DMS53 treated with DMSO at 0.1 percent for 48 hours (cell line): ENCODE data around the gene DIS3L2.
"Not testable (repeated sequence)": the region's sequence is repeated elsewhere in the genome, so short reads cannot be mapped to it uniquely, and the experiment has no call there.

ENCODE experiments used
- DNase-seq: peaks from one replicate; lab custom pipeline; 2025; ENCODE audit not compliant: unreplicated experiment; lab: John Stamatoyannopoulos, UW

Gene DIS3L2

DNA sequence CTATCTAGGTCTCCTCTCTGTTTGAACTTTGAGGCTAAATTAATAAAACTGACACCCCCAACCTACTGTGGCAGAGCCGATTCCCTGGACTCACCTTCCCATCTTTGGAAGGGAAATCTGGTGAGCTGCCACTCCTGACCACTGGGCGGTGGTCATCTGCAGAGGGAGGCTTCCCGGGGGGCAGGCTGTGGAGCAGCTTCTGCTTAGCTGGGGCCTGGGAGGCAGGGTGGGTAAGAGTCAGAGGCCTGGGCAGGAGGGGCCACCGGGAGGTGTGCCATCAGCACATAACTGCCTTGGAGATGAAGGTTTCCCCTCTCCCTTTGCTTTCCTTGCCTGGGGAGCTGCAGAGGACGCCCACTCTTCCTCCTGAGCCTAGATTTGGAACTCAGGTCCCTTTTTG is 33.0 kb upstream of the DIS3L2 start:
- DNase-seq = no peak

DNA sequence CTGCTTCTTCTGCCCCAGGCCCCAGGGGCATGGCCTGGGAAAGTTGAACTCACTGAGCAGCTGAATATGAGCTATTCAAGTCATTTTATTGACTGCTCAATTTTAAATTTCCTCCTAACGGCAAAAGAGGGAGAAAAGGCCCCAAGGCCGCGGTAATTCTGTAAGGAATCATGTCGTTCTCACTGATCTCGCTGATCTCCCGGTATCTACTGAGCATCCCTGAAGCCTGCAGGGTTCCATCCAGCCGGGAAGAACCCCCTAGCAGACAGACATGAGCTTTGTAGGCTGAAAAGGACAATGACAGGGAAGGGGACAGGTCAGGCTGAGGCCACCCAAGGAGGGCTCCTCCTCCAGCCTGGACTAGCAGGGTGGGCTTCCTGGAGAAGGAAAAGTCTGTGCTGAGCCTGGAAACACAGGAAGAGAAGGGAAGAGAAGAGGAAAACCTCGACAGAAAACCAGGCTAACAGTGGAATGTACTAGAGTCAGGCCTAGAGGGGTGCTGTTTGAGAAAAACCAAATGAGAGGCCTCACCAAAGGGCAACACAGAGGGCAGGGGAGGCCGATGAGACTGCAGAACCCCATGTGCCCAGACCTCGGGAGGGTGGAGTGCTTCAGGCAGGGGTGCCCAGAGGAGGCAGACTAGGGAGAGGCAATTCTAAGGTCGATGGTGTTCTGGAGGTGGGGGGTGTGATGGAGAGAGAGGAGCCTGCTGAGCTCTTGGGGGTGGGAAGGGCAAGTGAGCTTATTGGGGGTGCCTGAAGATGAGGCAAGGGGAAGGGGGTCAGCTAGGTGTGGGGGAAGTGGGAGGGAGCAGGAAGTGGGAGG is 32.4 kb upstream of the DIS3L2 start:
- no peak for DNase-seq

DNA sequence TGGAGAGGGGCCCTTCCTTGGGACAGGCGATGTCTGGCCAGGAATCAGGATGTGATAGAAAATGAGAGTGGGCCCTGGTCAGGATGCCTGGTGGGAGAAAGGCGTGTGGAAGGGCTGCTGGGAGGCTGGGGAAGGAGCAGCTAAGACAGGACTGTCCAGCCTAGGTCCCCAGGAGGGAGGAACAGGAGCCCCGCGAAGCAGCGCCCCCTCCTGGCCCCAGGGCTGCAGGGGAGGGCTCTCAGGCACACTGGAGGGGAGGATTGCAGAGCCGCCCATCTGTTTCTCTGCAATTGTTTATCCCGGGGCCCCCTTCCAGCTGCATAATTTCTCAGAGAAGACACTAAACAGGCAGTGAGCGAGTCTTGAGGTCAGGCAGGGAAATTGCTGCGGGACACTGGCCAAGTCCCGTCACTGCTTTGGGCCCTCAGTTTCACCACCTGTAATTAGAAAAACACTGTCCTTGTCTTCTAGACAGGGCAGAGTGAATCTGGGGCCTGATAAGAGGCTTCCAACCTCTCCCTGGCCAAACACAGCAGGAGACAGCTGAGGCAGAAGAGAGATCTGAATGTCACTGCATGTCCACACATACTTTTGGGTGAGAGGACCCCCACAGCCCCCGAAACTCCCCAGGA is 31.4 kb upstream of the DIS3L2 start:
- no peak for DNase-seq

DNA sequence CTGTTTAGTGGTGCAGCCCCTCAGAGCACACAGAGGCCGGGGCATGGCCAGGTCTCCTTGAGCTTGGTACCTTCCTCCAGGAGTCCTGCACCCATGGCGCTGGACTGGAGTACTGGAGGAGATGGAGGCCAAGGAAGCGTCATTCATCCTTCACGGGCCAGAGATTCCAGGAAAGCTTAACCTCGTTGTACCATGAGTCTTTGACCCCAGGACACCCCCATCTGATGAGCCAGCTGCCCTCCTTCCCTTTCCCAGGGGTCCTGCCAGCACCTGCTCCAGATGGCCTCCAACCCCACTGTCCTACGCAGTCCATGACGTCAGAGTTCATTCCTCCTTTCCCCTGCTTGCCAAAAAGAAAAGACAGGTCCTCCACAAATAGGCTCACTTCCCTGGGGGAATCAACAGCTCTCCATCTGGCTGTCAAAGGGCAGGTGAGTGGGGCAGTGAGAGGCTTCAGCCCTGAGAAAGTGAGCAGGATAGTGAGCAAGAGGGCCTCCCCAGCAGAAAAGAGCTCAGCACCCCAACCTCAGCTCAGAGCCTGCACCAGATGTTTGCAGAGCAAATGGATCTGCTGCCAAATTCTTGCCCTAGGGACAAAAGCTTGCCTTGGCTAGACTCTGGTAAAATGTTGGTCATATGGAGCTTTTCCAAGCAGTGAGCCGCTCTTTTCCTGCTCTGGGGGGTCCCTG is 30.8 kb upstream of the DIS3L2 start:
- DNase-seq = no peak

DNA sequence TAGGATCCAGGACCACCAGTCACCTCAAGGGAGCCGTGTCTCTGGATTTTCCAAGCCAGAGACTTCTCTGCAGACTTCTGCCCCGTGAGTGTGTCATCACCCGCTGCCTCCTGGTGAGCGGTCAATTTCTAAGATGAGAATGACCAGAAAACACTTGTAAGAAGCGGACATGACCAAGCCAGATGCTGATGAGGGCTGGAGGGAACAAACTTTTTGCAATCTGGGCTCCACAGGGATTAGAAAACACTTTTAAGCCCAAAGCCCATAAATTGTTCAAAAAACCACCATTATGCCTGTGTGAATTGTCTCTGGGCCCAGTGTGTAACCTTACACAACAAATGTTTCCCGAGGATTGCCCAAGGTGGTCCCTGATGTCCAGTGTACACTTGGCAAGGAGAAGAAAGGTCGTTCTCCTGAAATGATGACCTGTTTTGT is 30.0 kb upstream of the DIS3L2 start:
- no peak for DNase-seq

GRCh38 chr2:231932711-231932970 is 28.9 kb upstream of the DIS3L2 start:
- DNase-seq = no peak

DNA sequence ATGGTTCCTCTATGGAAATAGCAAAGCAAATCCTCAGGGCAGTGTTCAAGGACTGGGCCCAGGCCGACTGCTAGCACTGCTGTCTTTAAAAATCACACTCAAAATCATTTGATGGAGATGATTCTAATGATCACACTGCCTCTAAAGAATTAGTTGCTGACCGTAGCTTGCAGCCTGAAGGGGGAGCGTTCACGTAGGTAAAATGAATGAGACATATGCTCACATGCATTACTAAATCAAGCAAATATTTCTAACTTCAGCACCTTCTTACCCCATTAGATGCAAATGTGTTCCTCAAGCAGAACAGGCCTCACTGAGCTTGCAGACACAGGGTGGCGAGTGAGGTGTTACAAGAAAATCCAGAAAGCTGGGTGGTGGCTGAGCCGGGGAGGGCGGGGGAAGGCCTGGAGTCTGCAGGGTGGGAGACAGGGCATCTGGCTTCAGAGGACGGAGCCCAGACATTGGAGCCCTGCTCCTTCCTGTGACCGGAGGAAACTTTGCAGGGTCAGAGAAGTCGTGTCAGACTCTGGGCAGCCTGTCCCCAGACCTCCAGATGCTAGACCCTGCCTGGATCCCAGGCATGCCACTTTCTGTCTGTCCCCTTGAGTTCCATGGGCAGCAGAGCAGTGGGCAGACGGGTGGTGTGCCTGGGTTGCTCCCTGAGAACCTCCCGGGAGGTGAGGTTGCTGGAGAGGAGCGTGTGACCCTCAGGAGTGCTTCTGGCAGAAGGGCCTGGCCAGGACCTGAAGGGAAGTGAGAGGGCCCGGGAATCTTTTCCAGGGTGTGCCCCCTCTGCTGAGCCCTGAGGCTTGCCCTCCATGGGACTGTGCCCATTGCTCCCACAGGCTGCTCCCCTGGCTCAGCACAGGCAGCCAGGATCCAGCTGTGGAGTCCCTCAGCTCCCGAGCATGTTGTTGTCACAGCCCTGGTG is 28.3 kb upstream of the DIS3L2 start:
- no peak for DNase-seq

DNA sequence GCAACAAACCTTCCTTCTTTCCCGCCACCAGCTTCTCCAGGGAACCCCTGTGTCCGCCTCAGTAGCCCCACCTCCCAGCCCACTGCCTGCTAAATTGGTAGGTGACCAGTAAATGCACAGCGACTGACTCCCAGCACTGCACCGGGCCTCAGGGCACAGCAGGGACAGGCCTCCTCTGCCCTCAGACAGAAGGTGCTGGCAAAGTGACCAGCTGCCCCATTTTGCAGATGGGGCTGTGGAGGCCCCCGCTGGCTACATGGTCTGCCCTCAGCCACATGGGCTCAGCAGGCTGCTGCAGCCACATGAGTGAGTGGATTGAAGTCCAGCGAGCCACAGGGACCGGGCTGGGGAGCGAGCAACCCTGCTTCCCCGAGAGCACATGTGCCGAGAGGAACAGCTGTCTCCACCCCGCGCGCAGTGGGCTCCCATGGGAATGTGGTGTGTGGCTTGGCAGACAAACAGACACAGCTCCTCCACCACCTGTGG is 27.6 kb upstream of the DIS3L2 start:
- DNase-seq = no peak

DNA sequence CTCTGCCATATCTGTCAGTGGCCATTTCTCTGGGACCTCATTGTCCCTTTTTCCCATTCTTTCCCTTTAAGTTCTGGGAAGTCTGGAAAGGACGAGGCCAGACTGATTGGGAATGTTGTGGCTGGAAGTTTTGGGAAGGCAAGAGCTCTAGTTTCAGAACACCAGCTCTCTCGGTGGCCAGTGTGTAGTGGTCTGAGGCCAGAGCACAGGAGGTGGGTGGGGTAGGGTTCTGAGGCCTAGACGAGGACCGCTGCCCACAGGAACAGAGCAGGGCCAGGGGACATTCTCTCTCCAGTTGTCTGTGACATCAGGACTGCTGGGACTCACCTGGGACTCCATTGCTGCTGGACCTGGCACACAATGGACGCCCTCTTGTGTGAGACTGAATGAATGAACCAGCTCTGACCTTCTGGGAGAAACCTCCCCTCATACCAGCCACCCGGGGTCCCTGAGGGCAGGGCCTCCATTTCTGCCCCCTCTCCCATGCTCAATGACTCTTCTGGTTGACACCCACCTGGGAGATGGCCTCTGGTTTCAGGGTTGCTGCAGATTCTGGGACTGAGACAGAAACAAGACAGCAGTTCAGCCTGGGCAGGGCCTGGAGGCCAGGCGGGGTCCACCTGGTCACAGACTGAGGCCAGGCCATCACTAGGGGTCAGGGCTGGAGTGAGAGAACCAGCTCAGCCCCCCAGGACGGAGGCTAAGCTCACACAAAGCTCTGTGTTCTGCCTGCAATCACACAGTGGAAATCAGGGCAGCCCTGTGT is 26.9 kb upstream of the DIS3L2 start:
- DNase-seq = no peak

GRCh38 chr2:231935207-231935524 is 26.3 kb upstream of the DIS3L2 start:
- no peak for DNase-seq

DNA sequence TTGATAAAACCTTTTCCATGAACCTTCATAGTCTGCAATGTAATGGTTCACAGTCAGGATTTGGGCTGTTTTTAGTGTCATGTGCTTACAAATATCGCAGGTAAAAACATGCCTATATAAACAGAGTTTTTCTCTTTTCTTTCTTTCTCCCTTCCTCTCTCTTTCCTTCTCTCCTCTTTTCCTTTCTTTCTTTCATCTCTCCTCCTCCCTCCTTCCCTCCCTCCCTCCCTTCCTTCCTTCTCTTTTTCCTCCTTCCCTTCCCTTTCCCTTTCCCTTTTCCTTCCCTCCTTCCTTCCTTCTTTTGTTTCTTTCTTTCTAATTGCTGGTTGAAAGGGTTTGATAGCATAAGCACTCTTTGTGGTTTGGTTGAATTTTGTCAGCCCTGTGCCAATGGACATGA is 25.7 kb upstream of the DIS3L2 start:
- no peak for DNase-seq

DNA sequence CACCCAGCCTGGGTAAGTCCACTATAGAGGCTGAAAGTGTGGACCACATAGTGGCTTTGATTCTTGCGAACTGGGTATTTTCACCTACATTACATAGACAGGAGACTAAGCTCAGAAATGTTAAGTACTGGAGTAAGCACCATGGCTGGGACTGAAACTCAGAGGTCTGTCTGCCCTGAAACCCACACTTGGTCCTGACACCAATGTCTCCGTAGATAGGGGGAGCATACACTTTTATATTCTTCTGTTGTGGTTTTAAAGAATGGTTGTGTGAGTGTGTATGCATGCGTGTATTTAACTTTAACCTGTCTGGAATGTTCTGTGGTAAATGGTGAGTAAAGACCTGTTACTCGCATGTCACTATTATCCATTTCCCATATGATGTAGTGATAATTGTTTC is 25.0 kb upstream of the DIS3L2 start:
- DNase-seq = no peak

DNA sequence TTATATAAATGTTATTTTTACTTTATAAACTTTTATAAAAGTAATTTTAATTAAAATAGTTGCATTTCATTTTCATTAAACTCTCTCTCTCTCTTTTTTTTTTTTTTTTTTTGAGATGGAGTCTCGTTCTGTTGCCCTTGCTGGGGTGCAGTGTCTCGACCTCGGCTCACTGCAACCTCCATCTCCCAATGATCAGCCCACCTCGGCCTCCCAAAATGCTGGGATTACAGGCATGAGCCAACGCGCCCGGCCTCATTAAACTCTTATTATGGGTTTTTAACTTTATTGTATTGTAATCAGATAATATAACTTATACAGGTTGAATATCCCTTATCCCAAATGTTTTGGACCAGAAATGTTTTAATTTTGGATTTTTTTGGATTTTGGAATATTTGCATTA is 24.5 kb upstream of the DIS3L2 start:
- no peak for DNase-seq

DNA sequence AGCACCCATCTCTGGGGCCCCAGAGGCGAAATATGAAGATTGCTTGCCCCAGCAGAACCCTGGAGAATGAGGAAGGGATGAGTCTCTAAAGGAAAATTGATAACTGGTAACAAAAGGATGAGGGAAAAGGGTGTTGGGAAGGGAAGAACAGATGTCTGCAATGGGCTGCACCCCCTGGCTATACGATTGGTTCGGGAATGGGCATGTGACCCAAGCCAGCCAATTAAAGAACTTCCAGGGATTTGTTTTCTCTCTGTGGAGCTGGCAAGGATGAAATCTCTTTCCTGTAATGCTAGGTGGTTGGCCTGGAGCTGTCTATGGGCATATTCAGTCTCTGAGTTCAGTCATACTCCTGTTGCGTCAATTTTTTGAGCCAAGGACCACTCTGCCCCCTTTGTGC is 22.5 kb upstream of the DIS3L2 start:
- no peak for DNase-seq

DNA sequence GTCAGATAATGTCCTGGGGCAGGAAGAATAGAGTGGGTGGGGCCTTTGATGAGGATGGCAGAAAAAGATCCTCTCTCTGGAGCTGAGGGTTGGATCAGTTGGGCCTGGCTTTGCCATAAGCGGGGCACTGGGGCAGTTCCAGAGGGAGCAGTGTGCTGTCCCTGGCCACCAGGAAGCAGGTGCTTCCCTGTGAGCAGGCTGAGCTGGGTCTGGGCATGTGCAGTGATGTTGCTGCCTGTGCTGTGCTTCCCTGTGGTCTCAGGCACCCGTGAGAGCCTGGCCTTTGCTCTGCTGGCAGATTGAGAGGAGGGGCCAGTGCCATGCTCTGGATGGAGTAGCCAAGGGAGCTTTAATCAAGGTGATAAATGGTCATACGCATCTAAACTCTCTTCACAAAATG is 20.7 kb upstream of the DIS3L2 start:
- DNase-seq = no peak

DNA sequence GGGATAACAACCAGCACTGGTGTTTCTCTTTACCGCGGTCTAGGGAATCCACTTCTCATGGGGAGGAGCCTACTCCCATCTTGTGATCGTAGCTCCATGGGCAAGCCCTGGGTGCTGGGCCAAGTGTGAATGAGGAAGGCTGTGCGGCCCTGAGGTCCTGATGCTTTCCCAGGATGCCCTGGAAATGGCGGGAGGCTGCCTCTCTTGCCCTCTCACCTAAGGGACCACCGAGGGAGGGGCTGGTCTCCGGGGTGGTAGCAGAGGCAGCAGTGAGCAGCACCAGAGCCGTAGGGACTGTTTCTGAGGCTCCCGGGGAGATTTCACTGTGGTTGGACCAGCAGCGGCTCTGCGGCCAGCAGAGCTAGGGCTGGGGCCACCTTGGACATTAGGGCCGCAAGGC is 19.8 kb upstream of the DIS3L2 start:
- no peak for DNase-seq

GRCh38 chr2:231942180-231942579 is 19.3 kb upstream of the DIS3L2 start:
- DNase-seq = no peak

DNA sequence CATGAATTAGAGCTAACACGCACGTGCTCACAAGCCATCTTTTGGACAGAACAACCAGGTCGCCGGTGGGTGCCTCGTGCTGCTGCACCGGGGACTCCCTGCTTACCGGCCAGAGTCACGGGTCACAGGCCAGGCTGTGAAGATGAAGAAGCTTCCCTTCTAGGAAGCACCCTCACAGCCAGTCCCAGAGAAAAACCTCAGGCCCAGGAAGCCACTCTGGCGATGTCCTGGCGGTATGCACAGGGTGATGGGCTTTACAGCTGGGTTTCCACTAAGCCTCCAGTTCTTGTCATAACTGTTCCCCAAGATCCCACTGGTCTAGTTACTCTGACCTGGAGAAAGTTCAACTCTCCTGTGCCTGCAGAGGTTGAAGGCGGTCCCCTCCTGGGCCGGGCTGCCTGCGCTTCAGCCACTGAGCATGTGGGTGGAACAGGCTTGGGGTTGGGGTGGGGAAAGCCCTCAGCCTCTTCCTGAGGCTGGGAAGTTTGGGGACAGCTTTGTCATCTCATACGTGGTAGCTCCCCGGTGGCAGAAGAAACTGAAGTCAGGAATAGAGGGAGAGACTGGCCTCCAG is 15.2 kb upstream of the DIS3L2 start:
- DNase-seq = no peak

GRCh38 chr2:231947112-231947511 is 14.4 kb upstream of the DIS3L2 start:
- not testable (repeated sequence) for DNase-seq

- DNase-seq = no peak
Measured at GRCh38 chr2:231947694-231948093, 13.8 kb upstream of the DIS3L2 start.
